GM10266 (cell line): Measurements from ENCODE around the gene PITPNM2.

ENCODE experiments used
- DNase-seq: peaks from one replicate; pipeline ENCODE4 v3.0.0; 2012; ENCODE audit errors: extremely low spot score
- TF ChIP-seq, protein P1 (sequence below): IDR thresholded peaks from 2 replicates; pipeline ENCODE4 v1.5.1; 2012; ENCODE audit warnings: mild to moderate bottlenecking, low read depth; ENCODE audit not compliant: control insufficient read depth, insufficient read depth; ENCODE audit errors: missing control alignments

The PITPNM2 gene

DNA sequence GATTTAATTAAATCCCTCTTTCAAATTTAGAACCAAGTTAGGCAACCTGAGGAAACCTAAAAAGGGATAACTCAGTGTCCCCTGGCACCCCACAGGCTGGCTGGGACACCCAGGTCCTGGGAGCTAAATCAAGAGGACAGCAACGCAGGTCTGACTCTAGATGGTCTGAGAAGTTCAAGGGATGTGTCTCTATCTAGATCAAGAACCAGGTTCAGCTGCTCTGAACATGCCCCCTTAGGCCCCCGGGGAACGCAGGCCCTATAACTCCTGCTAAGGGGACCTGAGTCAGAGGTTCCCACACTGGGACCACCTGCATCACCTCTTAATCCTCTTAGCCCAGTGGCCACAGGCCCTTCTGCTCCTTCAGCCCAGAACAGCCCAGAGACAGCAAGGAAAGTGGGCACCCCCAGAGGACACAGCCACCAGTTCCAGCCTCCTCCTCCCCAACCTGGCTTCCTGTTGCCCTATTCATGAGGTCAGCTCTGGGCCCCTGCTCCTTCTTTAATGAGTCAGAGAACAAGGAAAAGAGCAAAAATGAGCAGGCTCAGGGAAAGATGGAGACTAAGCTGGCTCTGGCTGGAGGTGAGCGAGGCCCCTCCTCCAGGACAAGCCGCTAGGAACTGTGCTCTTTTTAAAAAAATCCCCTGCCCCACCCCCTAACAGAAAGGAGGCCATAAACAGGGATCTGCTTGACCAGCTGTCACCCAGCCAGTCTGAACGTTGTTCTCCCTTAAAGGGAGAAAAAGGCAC, 10.8 kb downstream of the PITPNM2 start:
- TF ChIP-seq, protein P1, sequence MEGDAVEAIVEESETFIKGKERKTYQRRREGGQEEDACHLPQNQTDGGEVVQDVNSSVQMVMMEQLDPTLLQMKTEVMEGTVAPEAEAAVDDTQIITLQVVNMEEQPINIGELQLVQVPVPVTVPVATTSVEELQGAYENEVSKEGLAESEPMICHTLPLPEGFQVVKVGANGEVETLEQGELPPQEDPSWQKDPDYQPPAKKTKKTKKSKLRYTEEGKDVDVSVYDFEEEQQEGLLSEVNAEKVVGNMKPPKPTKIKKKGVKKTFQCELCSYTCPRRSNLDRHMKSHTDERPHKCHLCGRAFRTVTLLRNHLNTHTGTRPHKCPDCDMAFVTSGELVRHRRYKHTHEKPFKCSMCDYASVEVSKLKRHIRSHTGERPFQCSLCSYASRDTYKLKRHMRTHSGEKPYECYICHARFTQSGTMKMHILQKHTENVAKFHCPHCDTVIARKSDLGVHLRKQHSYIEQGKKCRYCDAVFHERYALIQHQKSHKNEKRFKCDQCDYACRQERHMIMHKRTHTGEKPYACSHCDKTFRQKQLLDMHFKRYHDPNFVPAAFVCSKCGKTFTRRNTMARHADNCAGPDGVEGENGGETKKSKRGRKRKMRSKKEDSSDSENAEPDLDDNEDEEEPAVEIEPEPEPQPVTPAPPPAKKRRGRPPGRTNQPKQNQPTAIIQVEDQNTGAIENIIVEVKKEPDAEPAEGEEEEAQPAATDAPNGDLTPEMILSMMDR: no peak
- no peak for DNase-seq

- TF ChIP-seq, protein P1: no peak
These were observed 15.2 kb downstream of the PITPNM2 start for GRCh38 chr12:123135688-123136087.

DNA sequence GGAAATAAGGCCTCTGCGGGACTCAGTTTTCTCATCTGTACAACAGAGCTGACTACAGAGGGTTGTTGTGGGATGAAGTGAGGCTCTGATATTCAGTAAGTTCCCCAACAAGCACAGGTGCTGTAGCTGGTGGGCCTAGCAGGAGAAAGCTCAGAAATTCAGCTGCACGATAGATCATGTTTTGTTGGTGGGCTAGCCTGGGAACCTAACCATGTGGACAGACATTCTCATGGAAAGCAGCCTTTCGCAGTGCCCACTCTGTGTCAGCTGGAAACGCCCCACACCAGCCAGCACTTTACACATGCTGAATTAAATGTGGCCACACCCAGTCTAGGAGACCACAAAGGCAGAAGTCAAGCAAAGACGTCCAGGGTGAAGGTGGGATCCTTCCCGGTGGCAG, 16.1 kb downstream of the PITPNM2 start:
- no peak for DNase-seq
- TF ChIP-seq, protein P1: no peak

More at GRCh38 chr12:123135688-123136087, 15.2 kb downstream of the PITPNM2 start:
- DNase-seq: no peak

GRCh38 chr12:123134271-123134671, 16.6 kb downstream of the PITPNM2 start:
- TF ChIP-seq, protein P1: no peak

GRCh38 chr12:123133701-123134100, 17.2 kb downstream of the PITPNM2 start:
- DNase-seq: no peak
- TF ChIP-seq, protein P1: no peak

More at GRCh38 chr12:123134271-123134671, 16.6 kb downstream of the PITPNM2 start:
- no peak for DNase-seq

DNA sequence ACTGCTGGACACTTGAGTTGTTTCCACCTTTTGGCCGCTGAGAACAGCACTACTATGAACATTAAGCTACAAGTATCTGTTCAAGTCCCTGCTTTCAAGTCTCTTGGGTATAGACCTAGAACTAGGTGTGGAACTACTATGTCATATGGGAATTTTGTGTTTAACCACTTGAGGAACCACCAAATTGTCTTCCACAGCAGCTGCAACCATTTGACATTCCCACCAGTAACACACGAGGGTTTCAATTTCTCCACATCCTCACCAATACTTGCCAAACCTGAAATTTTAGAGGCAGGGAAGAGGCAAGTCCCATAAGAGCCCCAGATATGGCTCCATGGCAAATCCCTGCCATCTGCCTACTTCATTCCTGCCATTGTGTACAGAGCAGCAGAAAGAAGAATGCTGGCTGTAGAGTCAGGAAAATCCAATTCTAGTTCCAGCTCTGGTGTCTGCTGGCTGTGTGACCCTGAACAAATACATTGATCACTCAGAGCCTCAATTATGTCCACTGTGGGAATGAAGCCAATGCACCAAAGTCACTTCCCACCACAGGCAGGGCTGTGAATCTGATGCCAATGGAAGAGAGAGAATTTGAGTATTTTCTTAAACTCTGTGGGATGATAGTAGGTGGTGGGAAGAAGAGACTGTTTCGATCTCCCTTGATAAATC, 17.8 kb downstream of the PITPNM2 start:
- no peak for DNase-seq
- TF ChIP-seq, protein P1: no peak

DNA sequence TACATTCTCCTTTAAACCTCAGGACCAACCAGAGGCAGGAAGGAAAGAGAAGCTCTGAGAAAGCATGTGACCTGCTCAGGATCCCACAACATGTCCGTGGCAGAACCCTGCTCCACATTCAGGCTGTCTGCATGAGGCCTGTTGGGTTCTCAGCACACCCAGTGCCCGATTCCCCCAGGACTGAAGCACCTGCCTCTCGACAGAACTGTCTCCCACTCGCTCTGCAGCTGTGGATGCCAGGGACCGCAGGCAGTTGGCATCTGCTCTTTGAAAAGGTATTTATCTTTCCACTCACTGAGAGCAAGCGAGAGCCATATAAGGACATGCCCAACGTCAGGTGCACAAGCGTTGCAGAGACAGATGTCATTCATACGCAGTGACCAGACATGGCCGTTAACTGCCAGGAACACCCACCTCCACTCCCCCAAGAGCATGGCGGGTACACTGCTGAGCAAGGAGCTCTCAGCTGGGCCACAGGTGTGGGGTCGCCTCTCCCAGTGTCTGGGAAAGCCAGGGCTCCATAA, 18.9 kb downstream of the PITPNM2 start:
- TF ChIP-seq, protein P1: no peak
- no peak for DNase-seq
